Heart right ventricle (tissue), 16 donors: ENCODE measurements around the gene GSG1. TPM values are rescaled to one million over a fixed set of nuclear protein-coding genes. Genes with fewer than 3 reads are reported as not detected.

Experiments
- ATAC-seq, 8 donors: fragments of 200-7000 bp; cut with Tn5 transposase; one replicate each; pipeline ENCODE4 v1.9.1; 2020; ENCODE audit warnings: mild to moderate bottlenecking in 8 of 8, moderate library complexity in 8 of 8, moderate number of reproducible peaks in 1 of 8
- DNase-seq, 2 donors: peaks; one replicate each; pipeline ENCODE4 v3.0.0-alpha.2; 2020
- H3K27ac ChIP-seq, 10 donors: fragments of 200-600 bp; sonication (generic) in 2 of 10; one replicate each; pipeline versions ENCODE4 v1.5.0 to v1.8.0; 2020 to 2022; ENCODE audit warnings: mild to moderate bottlenecking in 3 of 10
- H3K27me3 ChIP-seq, 7 donors: fragments of 200-600 bp; one replicate each; pipeline ENCODE4 v1.8.0; 2021 to 2022; ENCODE audit warnings: mild to moderate bottlenecking in 2 of 7
- H3K36me3 ChIP-seq, 9 donors: fragments of 200-600 bp; sonication (generic) in 1 of 9; one replicate each; pipeline versions ENCODE4 v1.5.0 to v1.8.0; 2020 to 2022; ENCODE audit warnings: mild to moderate bottlenecking in 2 of 9
- H3K4me1 ChIP-seq, 9 donors: fragments of 200-600 bp; sonication (generic) in 1 of 9; one replicate each; pipeline versions ENCODE4 v1.5.0 to v1.8.0; 2020 to 2022; ENCODE audit warnings: mild to moderate bottlenecking in 4 of 9
- H3K4me3 ChIP-seq, 10 donors: fragments of 200-600 bp; sonication (generic) in 2 of 10; one replicate each; pipeline versions ENCODE4 v1.5.0 to v1.8.0; 2020 to 2022; ENCODE audit warnings: mild to moderate bottlenecking in 7 of 10, moderate library complexity in 2 of 10
- H3K9me3 ChIP-seq, 11 donors: fragments of 200-600 bp in 10 of 11; sonication (generic) in 2 of 11; one replicate each; pipeline versions ENCODE4 v1.5.0 to v1.8.0; 2013 to 2022; ENCODE audit warnings: mild to moderate bottlenecking in 2 of 11, control low read depth in 1 of 11, moderate library complexity in 1 of 11
- CTCF ChIP-seq, 9 donors: fragments of 200-600 bp; sonication (generic) in 2 of 9; IDR thresholded peaks; one replicate each; pipeline versions ENCODE4 v1.5.0 to v1.8.0; 2021 to 2022; ENCODE audit warnings: antibody characterized with exemption in 9 of 9, mild to moderate bottlenecking in 5 of 9, moderate library complexity in 1 of 9
- WGBS, 2 donors: extraction: QIAGEN DNeasy Blood & Tissue Kit; methylation state at CpG; one replicate each; pipeline ENCODE4 v1.1.7; 2013; ENCODE audit warnings: inconsistent platforms in 1 of 2; 5-methylcytosine and 5-hydroxymethylcytosine counted together
- intact Hi-C, 10 donors: fragments of 100-400 bp; cut with DNase I; formaldehyde crosslinking; loops; one replicate each; pipeline versions ENCODE4 v1.11.1 to v1.14.2; 2022
- polyA plus RNA-seq, 2 donors: library from polyadenylated mRNA; stranded (reverse); fragments of 200-250 nt; gene quantifications; one replicate each; pipeline ENCODE4 v1.2.3, GENCODE V29; 2013
- total RNA-seq, 10 donors: library from RNA; stranded (reverse); fragmentation: NEBNext Ultra II Directional in 3 of 10; extraction: Animal tissue kit (Norgen Biotek cat#: 25700) in 3 of 10; gene quantifications; one replicate each; pipeline versions ENCODE4 v1.2.1 to v1.2.4, GENCODE V29; 2021 to 2023
- donor health status: Arrhythmogenic right ventricular cardiomyopathy.
- donor health status: ischemic (EF 13 %, LVEDD 7.1; RV severe dilation, severe dysfunction).
- donor health status: healthy with polysubstance abuse.
- donor health status: DM: no; HTN: yes; CAD: no.
- donor health status: DM: no; HTN: no; CAD: no.
- donor health status: ischemic (EF 25% LVEDD 6.9; RV normal size, moderate dysfunction).
- donor health status: ischemic (EF 25% LVEDD 5.7; RV mildly dilated, moderate dysfunction).
- donor health status: healthy.
- donor health status: DM: yes; HTN: yes; CAD: no.
- donor health status: Ischemic cardiomyopathy.
- donor health status: ischemic (EF 35%, LVEDD 5.7; RV mildly dilated, moderate dysfunction).
- donor health status: nonischemic (EF 11% LVEDD 7.7; RV severe dilation, severe dysfunction).
- donor health status: DM: yes; HTN: yes; CAD: no.
- donor health status: PGD.
- donor health status: ischemic (EF 29% LVEDD 5.4; RV normal size, mild dysfunction).
- donor health status: nonischemic (EF 23%, LVEDD 6.1; RV moderate dilation, normal function).

The GSG1 gene
- total and polyA plus RNA-seq, 12 donors: not detected

- ATAC-seq (no peak), DNase-seq (no peak)
- Histone ChIP-seq H3K9me3 (no peaks in the 10 kb centered on the region), H3K36me3 (no peaks in the 10 kb centered on the region), H3K4me1 (peaks cover 0 to 37% (median 18%) of the 10 kb centered on the region in 9 donors), H3K27ac (no peak overlapping the region), H3K4me3 (no peak overlapping the region), H3K27me3 (no peaks in the 10 kb centered on the region)
- WGBS, 2 donors: 48 to 57% methylated on average over 2 of the region's 2 CpGs
- no peak for TF ChIP-seq CTCF (IDR thresholded peaks at IDR 0.05)
- intact Hi-C loops: loop anchor here in 3 of 10 donors (10.0 kb wide), 3 partner anchors 49 to 179 kb away; partner anchors contain the start of gene FAM234B (in 1 of the 3)
Measured at GRCh38 chr12:13093848-13094220, 9.6 kb downstream of the GSG1 start.

GRCh38 chr12:13093191-13093847, 10.1 kb downstream of the GSG1 start:
- Histone ChIP-seq H3K27ac (no peak overlapping the region), H3K36me3 (no peaks in the 10 kb centered on the region), H3K4me3 (no peak overlapping the region), H3K4me1 (peaks cover 0 to 31% (median 13%) of the 10 kb centered on the region in 9 donors), H3K9me3 (no peaks in the 10 kb centered on the region), H3K27me3 (no peaks in the 10 kb centered on the region)
- no peak for TF ChIP-seq CTCF (IDR thresholded peaks at IDR 0.05)
- WGBS, 2 donors: 74 to 79% methylated on average over 7 of the region's 7 CpGs
- ATAC-seq (no peak), DNase-seq (no peak)
- intact Hi-C loops: loop anchor here in 3 of 10 donors (10.0 kb wide), 3 partner anchors 49 to 179 kb away; partner anchors contain the start of gene FAM234B (in 1 of the 3)

- ATAC-seq (no peak), DNase-seq (no peak)
- H3K36me3 ChIP-seq: no peaks in the 10 kb centered on the region
- no peaks in the 10 kb centered on the region for H3K27me3 ChIP-seq
- H3K9me3 ChIP-seq: no peaks in the 10 kb centered on the region
- intact Hi-C loops: loop anchor here in 3 of 10 donors (10.0 kb wide), 3 partner anchors 47 to 177 kb away; partner anchors contain the start of gene FAM234B (in 1 of the 3)
- TF ChIP-seq CTCF (IDR thresholded peaks at IDR 0.05): no peak
- WGBS, 2 donors: 92 to 94% methylated on average over 6 of the region's 6 CpGs
- peaks cover 0 to 17% (median 4%) of the 10 kb centered on the region in 9 donors for H3K4me1 ChIP-seq
- H3K4me3 ChIP-seq: no peak overlapping the region
- H3K27ac ChIP-seq: no peak overlapping the region
Measured at GRCh38 chr12:13091832-13092231, 11.6 kb downstream of the GSG1 start.

- 91 to 94% methylated on average over 4 of the region's 4 CpGs for WGBS, 2 donors
- Histone ChIP-seq H3K4me3 (no peak overlapping the region), H3K27ac (no peak overlapping the region), H3K27me3 (no peaks in the 10 kb centered on the region), H3K4me1 (peaks cover 0 to 15% (median 0%) of the 10 kb centered on the region in 9 donors), H3K36me3 (peaks cover 0 to under 1% (median 0%) of the 10 kb centered on the region in 9 donors), H3K9me3 (no peaks in the 10 kb centered on the region)
- ATAC-seq (no peak), DNase-seq (no peak)
- TF ChIP-seq CTCF (IDR thresholded peaks at IDR 0.05): no peak
- intact Hi-C loops: loop anchor here in 3 of 10 donors (10.0 kb wide), 3 partner anchors 45 to 175 kb away; partner anchors contain the start of gene FAM234B (in 1 of the 3)
Measured at GRCh38 chr12:13090054-13090453, 13.4 kb downstream of the GSG1 start.
